Cerebellar cortex (tissue), 1 donor: ENCODE results near the gene CALHM6.

Experiments
- DNase-seq: peaks from one replicate; pipeline ENCODE4 v3.0.0-alpha.2; 2015; ENCODE audit warnings: low spot score

CALHM6 gene

DNA sequence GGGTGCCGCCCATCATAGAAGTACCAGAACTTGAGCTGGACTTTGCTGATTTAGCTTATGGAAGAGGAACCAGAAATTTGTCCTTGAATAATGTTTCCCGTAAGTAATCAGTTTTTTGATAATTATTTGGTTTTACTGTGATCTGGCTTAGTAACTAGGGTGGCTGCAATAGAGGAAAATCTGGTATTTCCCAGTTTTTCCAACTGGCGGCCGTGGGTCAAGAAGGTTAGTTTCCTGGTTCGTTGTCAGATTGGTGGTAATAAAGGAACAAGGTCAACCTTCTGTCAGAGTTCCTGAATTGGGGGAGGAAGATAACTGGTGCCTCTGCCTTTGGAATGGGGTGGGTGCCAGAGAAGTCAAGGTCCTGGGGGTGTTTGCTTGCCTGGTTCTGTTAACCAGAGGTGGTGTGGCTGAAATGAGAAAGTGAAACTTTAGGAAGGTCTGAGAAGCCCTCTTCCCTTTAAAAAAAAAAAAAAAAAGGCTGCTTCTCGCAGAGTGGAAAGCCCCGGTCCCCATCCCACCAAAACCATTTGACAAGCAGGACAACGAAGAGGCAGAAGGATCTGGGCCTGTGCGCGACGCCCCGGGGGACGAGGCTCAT is at the start of gene CALHM6:
Gene CALHM6, plus strand, starts transcription at position 45 of the 601 bp plus-strand sequence. Its CDS starts 555 bp downstream, at position 600.
- DNase-seq: no peak

DNA sequence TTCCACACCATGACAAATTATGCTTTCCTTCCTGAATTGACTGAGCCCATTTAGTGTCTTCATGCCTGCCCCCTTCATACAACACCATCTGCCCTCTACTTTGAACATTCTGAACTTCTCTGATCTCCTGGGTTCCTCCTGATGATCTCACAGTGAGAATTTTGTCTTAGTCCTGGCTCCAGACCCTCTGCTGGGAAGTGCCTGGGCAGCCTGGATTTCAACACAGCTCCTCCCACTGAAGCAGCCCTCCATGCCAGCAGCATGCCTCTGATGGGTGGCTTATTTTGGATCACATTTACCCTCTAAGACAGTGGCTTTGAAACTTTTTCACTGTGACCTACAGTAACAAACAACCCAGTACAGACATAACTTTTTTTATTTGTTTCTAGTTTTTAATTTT is 48.9 kb upstream of the CALHM6 start:
- no peak for DNase-seq

DNA sequence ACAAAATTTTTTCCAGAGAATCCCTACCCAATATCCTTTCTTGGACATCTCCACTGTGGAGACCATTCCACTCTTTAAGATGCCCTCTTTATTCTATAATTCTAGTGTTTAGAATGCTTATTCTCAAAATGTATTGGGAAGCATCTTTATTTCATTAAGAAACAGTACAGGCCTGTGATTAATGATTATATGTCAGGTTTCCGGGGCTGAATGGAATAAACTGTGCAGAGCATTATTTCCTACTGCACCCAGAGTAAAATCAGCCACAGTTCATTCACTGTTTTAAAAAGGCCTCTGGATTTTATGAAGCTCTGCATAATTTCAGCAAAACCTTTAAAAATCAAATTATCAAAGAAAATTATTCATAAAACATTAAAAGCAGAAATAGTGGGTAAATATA is 47.8 kb upstream of the CALHM6 start:
- DNase-seq: no peak

DNA sequence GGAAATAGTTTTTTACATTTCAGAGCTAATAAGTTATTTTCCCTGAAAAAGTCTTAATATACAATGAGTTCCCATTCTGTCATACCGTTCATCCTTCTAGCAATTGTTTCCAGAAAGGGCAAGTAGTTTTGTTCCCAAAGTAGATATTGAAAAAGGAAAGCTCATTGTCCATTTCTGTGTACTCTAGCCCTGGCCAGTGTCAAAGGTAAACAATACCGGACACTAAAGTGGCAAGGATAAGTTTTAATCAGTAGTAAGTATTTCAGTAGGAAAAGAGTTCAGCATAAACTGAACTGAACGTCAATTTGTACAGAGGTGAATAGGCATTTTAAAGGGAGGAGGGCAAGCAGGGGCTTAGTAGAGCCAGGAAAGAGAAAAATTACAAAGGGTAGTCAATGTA is 43.5 kb upstream of the CALHM6 start:
- DNase-seq: no peak

DNA sequence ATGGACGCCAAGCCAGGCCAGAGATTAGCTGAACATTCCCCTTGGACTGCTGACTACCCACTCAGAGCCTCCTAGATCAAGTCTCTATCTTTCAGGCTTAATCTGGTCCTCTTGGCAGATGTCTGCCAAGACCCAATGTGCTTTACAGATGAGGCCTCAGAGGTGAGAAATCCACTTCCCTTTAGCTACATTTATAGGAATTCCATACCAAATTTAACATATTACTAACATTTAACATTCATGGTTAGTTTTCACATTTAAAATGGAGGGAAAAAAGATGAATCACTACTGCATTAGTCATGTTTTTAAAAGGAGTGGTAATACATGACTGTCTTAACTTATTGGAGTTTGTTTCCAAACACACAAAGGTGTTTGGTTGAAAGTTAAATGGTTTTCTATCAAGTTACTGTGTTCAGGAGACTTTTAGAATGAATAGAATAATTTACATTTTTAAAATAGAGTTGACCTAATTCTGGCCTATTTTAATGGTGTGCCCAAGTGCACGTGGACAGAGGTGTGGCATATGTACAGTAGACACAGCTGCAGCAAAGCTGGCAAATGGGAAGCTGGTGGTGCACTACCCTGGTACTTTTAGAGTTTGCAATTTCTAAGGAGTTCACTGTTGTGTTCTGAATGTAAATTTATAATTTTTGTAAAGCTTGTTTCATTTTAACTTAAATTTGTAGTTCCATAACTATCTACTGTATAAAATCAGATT is 41.9 kb upstream of the CALHM6 start:
- no peak for DNase-seq

DNA sequence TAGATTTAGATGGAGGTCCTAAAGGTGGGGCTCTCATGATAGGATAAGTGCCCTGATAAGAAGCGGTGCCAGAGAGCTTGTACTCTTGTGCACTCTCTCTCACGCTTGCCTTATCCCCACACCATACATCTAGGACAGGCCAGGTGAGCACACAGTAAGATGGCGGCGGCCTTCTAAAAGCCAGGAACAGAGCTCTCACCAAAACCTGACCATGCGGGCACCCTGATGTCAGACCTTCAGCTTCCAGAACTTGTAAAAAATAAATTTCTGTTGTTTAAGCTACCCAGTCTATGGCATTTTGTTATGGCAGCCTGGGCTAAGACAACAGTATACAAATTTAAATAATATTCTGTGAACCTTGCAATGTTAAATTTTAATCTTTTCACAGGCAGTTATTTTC is 40.8 kb upstream of the CALHM6 start:
- DNase-seq: no peak

DNA sequence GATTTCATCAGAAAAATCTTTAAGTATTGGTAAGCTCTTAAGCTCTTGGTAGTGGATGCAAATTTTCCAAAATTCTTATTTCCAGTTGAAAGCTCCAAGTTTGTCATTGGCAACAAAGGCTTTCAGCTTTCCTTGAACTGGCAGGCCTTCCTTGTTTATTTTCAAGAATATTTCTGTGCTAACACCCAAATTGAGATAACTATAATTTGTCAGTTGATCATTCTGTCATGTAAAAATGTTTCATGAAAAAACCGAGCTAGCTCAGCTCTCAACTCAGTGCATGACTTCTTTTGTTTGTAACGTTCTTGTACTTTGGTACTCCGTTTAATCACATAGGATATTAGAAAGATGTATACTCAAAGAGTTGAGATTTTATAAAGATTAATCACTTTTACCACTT is 38.9 kb upstream of the CALHM6 start:
- no peak for DNase-seq

DNA sequence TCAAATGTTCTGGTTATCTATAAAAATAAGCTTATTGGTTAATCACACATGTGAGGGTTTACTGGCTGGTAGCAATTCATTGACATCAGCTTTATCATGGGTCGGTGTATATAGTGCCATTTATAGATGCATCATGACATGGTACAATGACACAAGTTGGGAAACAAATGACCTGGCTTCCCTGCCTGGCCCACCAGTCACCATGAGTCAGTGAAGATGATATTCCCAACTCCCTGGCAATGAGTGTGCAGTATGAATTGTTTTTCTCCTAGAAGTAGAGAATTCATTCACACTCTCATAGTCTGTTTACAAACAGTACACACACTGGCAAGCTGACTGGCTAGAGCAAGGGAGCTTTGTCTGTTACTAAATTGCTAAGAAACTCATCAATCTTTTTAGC is 37.2 kb upstream of the CALHM6 start:
- no peak for DNase-seq

DNA sequence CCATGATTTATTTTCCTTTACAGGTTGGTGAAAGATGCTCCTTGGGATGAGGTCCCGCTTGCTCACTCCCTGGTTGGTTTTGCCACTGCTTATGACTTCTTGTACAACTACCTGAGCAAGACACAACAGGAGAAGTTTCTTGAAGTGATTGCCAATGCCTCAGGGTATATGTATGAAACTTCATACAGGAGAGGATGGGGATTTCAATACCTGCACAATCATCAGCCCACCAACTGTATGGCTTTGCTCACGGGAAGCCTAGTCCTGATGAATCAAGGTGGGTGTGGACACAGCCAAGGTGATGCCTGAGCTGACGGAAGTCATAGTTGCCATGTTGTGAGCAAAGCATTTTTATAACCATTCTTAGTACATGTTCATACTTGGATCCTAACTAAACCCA is 34.6 kb upstream of the CALHM6 start:
- DNase-seq: no peak

DNA sequence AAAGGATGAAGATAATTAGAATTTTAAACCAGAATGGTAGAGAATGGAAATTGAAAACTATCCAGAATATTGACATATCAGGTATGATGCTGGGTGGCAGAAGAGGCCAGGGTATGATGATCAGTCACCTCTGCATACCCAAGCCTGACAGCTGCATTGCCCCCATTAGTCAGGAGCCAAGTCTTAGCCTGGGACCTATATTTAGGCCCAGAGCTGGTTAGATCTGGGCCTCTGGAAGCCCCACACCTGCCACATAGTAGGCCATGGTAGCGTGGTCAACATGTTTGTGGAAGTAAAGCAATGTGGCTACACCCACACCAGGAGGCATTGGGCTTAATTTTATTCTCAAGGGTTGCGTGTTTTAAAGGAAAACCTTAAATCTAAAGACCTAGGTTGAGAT is 32.1 kb upstream of the CALHM6 start:
- DNase-seq: no peak

DNA sequence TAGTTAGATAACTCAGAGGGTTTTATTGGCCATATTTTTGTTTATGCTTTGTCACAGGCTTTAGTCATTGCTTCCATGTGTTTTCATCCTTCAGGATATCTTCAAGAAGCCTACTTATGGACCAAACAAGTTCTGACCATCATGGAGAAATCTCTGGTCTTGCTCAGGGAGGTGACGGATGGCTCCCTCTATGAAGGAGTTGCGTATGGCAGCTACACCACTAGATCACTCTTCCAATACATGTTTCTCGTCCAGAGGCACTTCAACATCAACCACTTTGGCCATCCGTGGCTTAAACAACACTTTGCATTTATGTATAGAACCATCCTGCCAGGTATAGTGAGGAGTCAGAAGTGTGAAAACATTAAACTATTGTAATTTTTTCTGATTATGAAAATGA is 30.3 kb upstream of the CALHM6 start:
- DNase-seq: no peak

DNA sequence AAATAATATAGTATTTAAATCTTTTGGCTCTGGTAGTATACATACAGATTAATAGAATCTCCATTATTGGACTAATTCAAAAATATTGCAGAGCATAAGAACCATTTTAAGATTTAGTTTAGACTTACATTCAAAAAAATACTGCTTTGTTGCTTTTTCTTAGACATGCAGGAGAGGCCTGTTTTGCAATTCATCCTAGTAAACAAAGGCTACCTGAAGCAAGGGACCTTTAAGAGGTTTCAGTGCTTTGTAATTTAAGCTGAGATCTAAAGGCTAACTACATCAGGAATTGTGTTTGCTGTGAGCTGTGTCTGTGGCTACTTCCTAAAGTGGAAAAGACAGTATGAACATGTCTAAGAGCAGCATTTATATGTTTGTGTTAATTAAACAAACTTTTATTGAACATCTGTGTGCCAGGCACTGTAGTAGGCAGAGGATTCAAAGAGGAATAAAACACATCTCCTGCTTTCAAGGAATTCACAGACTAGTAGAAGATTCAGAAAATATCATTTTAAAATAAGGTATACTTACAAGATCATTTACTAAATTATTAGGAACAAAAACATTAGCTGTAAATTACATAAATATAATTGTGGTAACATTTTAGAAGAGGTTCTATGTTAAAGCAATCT is 29.1 kb upstream of the CALHM6 start:
- no peak for DNase-seq

DNA sequence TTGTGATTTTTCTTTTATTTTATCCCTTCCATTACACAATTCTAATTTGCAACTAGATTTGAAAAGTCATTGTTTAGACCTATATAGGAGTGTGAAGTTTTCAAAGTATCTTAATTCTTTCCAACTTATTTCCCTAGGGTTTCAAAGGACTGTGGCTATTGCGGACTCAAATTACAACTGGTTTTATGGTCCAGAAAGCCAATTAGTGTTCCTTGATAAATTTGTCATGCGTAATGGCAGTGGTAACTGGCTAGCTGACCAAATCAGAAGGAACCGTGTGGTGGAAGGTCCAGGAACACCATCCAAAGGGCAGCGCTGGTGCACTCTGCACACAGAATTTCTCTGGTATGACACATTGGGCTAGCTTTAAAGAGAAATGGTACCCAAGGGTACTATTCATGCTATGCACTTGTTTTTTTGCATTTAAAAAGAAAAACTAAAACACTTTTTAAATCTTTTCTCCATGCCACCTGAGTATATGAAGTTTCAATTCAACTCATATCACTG is 27.9 kb upstream of the CALHM6 start:
- DNase-seq: no peak

DNA sequence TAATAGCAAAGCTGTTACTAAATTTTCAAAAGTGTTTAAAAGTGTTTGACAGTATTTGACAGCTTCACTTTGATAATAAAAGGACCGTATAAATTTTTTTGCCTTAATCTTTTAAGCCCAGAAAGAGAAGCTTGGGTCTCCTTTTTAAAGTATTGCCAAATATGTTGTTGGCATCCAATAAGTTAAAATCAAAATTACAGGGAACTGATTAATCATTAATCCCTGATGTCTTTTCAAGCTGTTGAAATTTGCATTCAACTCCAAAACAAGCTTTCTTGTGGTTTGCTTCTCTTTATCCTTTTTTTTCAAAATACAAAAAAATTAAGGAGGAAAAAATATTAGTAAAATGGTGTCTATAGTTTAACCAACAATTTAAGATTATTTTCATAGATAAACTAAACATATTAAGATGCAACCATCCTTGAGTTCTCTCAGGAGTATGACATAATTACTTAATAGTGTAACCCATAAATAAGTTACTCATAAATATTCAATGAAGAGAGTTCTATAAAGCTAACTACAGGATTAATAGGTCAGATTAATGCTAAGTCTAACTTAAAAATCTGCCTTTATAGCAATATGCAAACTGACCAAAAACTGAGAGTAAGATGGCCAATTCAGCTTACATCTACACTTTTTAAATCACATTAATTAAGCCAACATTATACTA is 27.0 kb upstream of the CALHM6 start:
- no peak for DNase-seq

DNA sequence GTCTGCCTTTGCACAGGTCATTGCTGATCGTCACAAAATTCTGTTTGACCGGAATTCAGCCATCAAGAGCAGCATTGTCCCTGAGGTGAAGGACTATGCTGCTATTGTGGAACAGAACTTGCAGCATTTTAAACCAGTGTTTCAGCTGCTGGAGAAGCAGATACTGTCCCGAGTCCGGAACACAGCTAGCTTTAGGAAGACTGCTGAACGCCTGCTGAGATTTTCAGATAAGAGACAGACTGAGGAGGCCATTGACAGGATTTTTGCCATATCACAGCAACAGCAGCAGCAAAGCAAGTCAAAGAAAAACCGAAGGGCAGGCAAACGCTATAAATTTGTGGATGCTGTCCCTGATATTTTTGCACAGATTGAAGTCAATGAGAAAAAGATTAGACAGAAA is 24.6 kb upstream of the CALHM6 start:
- DNase-seq: no peak

DNA sequence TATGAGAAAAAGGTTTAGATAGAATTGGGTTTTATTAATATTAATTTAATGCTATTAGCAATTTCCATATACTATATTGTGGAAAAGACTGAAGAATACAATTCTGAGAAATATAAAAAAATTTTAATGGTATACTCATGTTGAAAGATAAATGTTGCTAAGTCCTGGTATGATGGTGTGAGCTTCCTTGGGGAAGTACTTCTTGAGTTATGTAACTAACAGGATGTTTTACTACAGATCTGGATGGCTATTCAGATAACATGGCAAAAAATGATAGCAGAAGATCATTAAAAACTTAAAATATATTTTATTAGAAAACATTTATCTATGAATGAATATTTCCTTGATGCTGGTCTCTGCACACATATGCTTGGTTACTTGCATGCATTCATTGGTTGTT is 23.5 kb upstream of the CALHM6 start:
- DNase-seq: no peak

DNA sequence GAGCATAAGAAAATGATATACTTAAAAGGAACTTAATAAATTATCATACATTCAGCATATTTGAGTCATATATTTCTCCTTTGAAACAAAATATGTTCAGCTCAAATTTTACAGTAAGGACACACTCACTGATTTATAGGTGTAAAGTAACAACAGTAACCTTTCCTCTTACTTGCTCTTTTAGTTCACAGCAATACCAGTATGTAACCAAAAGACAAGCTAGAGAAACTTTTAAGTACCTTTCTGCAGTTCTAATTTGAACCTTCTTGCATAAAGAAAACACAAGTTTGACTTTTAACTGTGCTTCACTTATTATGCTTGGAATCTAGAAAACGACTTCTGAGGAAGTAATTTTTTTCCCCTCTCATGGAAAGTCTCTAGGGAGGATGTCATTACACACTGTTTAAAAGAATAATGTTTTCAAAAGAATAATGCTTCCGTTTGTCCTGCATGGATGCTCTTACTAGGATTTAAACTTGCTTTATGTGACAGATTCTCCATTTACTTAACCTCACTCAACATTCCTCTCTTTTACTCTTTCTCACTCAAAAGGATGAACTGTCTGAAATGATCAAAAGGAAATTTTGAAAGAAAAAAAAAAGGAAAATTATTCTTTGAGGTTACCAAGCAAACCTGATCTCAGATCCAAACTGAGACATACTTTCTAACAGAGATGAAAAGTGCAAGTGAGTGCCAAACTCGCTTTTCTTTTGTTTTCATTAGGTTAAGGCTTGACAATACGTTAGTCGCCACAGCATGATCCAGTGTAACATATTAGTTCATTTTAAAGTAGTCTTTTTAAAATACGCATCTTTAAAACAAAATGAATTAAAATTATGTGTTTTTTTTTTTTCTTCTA is 22.4 kb upstream of the CALHM6 start:
- no peak for DNase-seq

DNA sequence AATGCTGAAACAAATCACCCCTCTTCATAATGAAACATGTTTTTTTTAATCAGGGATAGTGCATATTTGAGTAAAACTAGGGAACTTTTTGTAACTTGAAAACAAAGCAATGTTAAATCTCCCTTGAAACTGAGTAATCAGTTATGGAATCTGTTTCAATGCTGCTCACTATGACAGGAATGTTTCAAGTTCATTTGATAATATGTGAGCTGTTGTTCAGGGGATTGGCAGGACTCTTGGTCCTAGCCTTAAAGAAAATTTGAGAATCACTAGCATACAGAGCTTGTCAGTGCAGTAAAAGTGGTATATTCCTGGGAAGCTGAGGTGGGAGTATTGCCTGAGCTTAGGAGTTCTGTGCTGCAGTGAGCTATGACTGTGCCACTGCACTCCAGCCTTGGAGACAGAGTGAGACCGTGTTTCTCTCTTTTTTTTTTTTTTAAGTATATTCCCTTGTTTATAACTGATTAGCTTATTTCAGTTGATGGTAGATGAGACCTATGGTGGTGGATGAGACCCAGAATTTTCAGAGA is 21.6 kb upstream of the CALHM6 start:
- no peak for DNase-seq

DNA sequence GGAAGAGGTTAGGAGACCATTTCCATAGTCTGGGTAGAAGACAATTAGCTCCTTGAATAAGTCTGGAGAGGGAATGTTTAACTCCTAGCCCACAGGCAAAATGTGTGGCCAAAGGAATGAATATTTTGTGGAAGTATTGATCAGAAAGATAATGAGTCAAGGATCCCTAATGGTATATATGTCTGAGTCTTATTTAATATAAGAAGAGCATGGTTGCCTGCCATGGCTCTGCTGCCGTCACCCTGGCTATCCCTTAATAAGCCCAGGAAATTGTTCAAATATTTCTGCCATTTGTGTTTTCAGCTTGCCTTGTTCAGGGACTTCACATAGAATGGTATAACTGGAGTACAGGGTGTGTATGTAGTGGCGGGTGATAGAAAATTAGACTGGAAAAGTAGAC is 18.1 kb upstream of the CALHM6 start:
- no peak for DNase-seq

DNA sequence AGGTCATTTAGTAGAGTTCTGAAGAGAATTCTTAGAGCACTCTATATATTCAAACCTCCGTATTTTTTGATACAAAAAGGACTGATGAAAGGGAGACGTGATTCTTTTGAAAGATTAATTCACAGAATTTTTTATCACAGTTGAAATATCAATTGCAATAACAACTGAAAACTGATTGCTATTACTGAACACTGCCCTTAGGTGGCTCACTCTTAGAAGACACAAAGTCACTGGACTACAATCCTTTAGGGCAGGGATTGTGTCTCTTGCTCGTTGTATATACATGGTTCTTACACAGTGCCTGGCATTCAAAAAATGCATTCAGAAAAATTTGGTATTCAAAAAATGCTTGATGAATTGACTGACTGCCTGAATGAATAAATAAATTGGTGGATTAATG is 17.1 kb upstream of the CALHM6 start:
- peak; percentile 11 for DNase-seq

DNA sequence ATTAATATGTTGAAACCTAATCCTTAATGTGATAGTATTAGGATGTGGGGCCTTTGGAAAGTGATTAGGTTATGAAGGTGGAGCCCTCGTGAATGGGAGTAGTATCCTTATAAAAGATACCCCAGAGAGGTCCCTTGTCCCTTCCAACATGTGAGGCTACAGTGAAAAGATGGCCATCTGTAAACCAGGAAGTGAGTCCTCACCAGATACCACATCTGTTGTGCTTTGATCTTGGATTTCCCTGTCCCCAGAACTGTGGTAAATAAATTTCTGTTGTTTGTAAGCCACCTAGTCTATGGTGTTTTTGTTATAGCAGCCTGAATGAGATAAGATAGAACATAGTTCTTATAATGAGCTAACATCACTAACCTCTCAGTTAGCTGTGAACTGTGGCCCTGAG is 16.6 kb upstream of the CALHM6 start:
- DNase-seq: no peak

DNA sequence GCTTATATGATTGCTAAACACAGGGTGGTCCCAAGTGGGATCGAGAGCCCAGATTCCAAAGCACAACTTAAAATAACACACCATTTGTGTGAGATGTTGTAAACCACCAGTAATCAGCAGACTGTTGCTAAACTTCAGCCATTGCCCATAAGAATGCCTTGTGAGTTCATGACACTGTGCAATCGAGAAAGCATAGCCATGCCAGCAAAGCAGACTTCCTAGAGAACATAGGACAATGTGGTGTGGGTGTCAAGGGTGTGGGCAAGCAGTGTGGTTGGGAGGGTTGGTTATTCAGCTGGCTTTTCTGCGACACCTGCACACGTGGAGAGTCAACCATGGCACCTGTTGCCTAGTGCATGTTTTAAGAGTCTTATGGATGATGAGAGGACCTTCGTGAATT is 16.1 kb upstream of the CALHM6 start:
- DNase-seq: no peak
